Retinal pigment epithelial cell (primary cell): ENCODE measurements around the gene RAB27A.
"Not testable (repeated sequence)": the region's sequence is repeated elsewhere in the genome, so short reads cannot be mapped to it uniquely, and the experiment has no call there.

Experiments
- DNase-seq: peaks from one replicate; pipeline ENCODE4 v3.0.0-alpha.2; 2010; ENCODE audit warnings: low read depth
- H3K4me3 ChIP-seq: 2 replicates; pipeline ENCODE4 v1.5.1; 2011; ENCODE audit warnings: mild to moderate bottlenecking, low read length, control low read depth, moderate library complexity
- CTCF ChIP-seq: conservative IDR thresholded peaks from 2 replicates; pipeline ENCODE4 v1.5.1; 2011; ENCODE audit warnings: low read depth, low read length, control low read depth, inconsistent platforms

RAB27A gene

GRCh38 chr15:55255714-55256113, 33.9 kb downstream of the RAB27A start:
- no peak overlapping the region for H3K4me3 ChIP-seq
- no peak for TF ChIP-seq CTCF
- no peak for DNase-seq

GRCh38 chr15:55254916-55255679, 34.5 kb downstream of the RAB27A start:
- no peak for DNase-seq
- no peak for TF ChIP-seq CTCF
- no peak overlapping the region for H3K4me3 ChIP-seq

GRCh38 chr15:55253580-55253979, 36.0 kb downstream of the RAB27A start:
- peak; percentile 70 for DNase-seq
- no peak overlapping the region for H3K4me3 ChIP-seq

GRCh38 chr15:55252201-55252600, 37.4 kb downstream of the RAB27A start:
- not testable (repeated sequence) for H3K4me3 ChIP-seq, DNase-seq

More at GRCh38 chr15:55253580-55253979, 36.0 kb downstream of the RAB27A start:
- TF ChIP-seq CTCF, result no peak

- no peak overlapping the region for H3K4me3 ChIP-seq
- no peak for TF ChIP-seq CTCF
- DNase-seq, result no peak
Measured at GRCh38 chr15:55250941-55251340, 38.7 kb downstream of the RAB27A start.

- DNase-seq, result no peak
- no peak for TF ChIP-seq CTCF
- H3K4me3 ChIP-seq, result no peak overlapping the region
Measured at GRCh38 chr15:55250392-55250791, 39.2 kb downstream of the RAB27A start.

- not testable (repeated sequence) for H3K4me3 ChIP-seq
Measured at GRCh38 chr15:55249885-55250284, 39.7 kb downstream of the RAB27A start.

GRCh38 chr15:55248895-55249294, 40.7 kb downstream of the RAB27A start:
- no peak for TF ChIP-seq CTCF
- DNase-seq, result no peak
- no peak overlapping the region for H3K4me3 ChIP-seq

More at GRCh38 chr15:55249885-55250284, 39.7 kb downstream of the RAB27A start:
- DNase-seq, result not testable (repeated sequence)
